GM12865 (cell line): Measurements from ENCODE around the gene AK4.

Experiments used
- DNase-seq: peaks from one replicate; pipeline ENCODE4 v3.0.0; 2010; ENCODE audit warnings: low read depth
- H3K4me3 ChIP-seq: 2 replicates; pipeline ENCODE4 v1.5.1; 2011; ENCODE audit warnings: mild to moderate bottlenecking, low read depth, low read length, control low read depth
- TF ChIP-seq, protein P1 (sequence below): IDR thresholded peaks from 2 replicates; pipeline ENCODE4 v1.5.1; 2011; ENCODE audit warnings: low read length, control low read depth, low read depth, inconsistent platforms; ENCODE audit not compliant: insufficient read depth; ENCODE audit errors: missing control alignments

The AK4 gene

DNA sequence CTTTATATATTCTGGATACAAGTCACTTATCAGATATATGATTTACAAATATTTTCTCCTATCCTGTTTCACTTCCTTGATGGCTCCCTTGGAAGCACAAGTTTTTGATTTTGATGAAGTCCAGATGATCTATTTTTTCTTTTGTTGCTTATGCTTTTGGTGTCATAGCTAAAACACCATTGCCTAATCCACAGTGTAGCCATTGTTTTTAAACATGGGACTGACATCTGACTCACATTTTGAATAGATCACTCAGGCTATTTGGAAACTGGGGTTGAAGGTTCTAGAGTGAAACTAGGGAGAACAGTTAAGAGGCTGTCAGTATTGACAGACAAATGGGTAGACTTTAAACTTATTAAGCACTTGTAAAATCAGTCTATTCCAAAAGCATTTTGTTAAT lies 16.6 kb downstream of the AK4 start:
- no peak for DNase-seq
- TF ChIP-seq, protein P1, sequence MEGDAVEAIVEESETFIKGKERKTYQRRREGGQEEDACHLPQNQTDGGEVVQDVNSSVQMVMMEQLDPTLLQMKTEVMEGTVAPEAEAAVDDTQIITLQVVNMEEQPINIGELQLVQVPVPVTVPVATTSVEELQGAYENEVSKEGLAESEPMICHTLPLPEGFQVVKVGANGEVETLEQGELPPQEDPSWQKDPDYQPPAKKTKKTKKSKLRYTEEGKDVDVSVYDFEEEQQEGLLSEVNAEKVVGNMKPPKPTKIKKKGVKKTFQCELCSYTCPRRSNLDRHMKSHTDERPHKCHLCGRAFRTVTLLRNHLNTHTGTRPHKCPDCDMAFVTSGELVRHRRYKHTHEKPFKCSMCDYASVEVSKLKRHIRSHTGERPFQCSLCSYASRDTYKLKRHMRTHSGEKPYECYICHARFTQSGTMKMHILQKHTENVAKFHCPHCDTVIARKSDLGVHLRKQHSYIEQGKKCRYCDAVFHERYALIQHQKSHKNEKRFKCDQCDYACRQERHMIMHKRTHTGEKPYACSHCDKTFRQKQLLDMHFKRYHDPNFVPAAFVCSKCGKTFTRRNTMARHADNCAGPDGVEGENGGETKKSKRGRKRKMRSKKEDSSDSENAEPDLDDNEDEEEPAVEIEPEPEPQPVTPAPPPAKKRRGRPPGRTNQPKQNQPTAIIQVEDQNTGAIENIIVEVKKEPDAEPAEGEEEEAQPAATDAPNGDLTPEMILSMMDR, result no peak
- no peak overlapping the region for H3K4me3 ChIP-seq

DNA sequence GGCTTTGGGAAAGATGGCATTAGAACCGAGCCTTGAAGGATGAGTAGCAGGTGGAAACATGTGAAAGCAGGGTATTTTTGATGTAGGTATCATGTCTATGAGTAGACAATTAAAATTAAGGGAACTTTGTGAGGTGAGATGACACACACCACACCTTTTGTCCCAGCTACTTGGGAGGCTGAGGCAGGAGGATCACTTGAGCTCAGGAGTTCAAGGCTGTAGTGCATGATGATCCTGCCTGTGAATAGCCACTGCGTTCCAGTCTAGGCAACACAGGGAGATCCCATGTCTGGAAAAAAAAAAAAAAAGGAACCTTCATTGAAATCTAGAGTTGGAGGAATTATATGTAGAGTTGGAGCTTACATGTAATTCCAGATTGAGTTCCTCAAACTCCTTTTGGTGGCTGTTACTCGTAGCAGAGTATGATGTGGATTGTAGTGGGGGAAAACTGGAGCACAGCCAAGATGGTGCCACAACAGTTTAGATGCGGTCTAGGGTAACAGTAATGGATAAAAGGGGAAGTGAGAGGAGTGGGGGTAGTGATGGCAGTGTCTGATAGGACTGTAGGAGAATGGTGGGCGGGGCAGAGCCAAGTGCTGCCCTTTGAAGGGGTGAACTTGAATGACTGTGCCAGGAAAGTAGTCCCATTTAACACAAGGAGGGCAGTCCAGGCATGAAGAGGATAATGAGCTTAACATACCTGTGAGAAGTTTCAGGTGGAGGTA lies 17.4 kb downstream of the AK4 start:
- DNase-seq, result peak; percentile 66
- no peak overlapping the region for H3K4me3 ChIP-seq
- TF ChIP-seq, protein P1, result no peak

DNA sequence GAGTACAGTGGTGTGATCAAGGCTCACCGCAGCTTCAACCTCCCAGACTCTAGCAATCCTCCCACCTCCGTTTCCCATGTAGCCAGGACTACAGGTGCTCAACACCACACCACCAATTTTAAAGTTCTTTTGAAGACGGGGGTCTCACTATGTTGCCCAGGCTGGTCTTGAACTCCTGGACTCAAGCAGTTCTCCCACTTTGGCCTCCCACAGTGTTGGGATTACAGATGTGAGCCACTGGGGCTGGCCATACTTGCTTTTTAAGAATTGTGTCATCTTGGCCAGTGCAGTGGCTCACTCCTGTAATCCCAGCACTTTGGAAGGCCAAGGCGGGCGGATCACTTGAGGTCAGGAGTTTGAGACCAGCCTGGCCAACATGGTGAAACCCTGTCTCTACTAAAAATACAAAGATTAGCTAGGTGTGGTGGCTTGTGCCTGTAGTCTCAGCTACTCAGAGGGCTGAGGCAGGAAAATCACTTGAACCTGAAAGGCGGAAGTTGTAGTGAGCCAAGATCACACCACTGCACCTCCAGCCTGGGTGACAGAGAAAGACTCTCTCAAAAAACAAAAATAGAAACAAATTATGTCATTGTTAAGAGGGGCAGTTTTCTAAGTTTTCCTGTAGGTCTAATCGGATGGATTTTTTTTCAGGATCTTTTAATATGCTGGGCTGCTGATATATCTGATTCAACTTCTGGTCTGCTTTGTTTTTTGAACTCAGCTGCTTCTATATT lies 18.7 kb downstream of the AK4 start:
- H3K4me3 ChIP-seq, result no peak overlapping the region
- TF ChIP-seq, protein P1, result no peak
- DNase-seq, result no peak

DNA sequence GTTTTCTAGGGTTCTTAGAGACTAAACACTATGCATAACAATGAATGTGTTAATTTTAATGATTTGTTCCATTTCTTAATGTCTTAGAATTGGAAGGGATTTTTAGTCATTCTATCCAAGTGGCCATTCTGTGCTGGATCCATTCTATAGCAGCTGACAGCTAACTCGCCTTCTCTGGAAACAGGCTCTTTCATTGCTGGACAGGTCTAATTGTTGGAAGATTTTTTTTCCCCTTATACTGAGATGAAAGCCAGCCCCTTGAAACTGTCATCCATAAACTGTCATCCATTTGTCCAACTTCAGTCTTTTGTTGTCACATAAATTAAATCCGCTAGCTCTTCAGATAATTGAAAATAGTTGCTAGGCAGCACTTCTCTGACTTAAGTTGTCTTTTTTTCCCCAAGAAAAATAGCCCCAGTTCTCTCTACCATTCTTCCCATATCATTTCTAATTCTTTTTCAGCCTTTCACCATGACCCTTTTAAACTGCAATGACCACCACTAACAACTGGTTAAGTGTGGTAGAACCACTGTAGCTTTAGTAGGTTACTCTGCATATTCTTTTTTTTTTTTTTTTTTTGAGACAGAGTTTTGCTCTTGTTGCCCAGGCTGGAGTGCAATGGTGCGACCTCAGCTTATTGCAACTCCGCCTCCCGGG lies 19.7 kb downstream of the AK4 start:
- TF ChIP-seq, protein P1, result no peak
- DNase-seq, result no peak
- H3K4me3 ChIP-seq, result no peak overlapping the region

DNA sequence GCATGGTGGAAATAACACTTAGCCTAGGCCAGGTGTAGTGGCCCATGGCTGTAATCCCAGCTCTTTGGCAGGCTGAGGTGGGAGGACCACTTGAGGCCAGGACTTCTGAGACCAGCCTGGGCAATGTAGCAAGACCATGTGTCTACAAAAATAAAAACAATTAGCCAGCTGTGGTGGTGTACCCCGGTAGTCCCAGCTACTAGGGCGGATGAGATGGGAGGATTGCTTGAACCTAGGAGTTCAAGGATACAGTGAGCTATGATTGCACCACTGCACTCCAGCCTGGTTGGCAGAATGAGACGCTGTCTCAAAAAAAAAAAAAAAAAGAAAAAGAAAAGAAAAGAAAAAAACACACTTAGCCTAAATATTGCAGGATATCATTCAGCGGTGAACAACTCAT lies 20.9 kb downstream of the AK4 start:
- no peak for DNase-seq
- TF ChIP-seq, protein P1, result no peak
- H3K4me3 ChIP-seq, result no peak overlapping the region

DNA sequence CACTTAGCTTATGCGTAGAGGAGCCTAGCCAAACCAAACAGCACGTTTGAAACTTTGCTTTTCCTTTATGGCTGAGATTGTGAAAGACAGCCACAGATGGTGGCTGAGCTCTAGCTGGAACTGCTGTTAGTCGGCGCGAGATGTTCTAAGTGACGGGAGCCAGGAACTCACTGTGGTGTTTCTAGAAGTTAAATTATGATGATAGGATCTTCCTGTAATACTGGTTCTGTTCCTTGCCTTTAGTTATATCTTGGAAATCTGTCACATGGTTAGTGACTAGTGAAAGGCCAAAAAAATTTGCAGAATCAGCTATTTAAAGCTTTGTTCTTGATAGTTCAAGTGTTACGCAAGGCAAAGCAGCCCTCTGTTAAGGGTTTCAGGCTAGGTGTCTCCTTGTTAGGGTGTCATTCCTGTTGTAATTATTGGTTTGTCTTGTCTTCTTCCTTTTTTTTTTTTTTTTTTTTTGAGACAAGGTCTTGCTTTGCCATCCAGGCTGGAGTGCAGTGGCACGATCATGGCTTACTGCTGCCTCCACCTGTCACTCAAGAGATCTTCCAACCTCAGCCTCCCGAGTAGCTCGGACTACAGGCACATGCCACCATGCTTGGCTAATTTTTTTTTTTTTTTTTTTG lies 22.6 kb downstream of the AK4 start:
- TF ChIP-seq, protein P1, result no peak
- H3K4me3 ChIP-seq, result no peak overlapping the region
- DNase-seq, result no peak
